Mesenchymal stem cell (in vitro differentiated cells and primary cell): Measurements from ENCODE around the gene GET4.
A peak's percentile ranks its signal among the peaks of the same experiment; 100 is the strongest.

Experiments used
- DNase-seq: peaks from one replicate; pipeline ENCODE4 v3.0.0-alpha.2; 2013
- H2AFZ ChIP-seq: one replicate; pipeline ENCODE4 v1.6.1; 2013; ENCODE audit warnings: low read depth, mild to moderate bottlenecking, control low read depth, inconsistent platforms, low read length, moderate library complexity
- H2AK5ac ChIP-seq: 2 replicates; pipeline ENCODE4 v1.6.1; 2013; ENCODE audit warnings: low read length, moderate library complexity, mild to moderate bottlenecking, inconsistent platforms; ENCODE audit not compliant: severe bottlenecking
- H2BK120ac ChIP-seq: one replicate; pipeline ENCODE4 v1.6.1; 2013; ENCODE audit warnings: low read depth, mild to moderate bottlenecking, inconsistent platforms, low read length, moderate library complexity
- H2BK12ac ChIP-seq, 2 experiments: one replicate each; pipeline ENCODE4 v1.6.1; 2013; ENCODE audit warnings: inconsistent platforms in 2 of 2, low read length in 2 of 2, mild to moderate bottlenecking in 2 of 2, moderate library complexity in 2 of 2, control low read depth in 1 of 2
- H2BK15ac ChIP-seq: one replicate; pipeline ENCODE4 v1.6.1; 2013; ENCODE audit warnings: mild to moderate bottlenecking, low read depth, inconsistent platforms; ENCODE audit not compliant: poor library complexity, severe bottlenecking
- H2BK5ac ChIP-seq: 2 replicates; pipeline ENCODE4 v1.6.1; 2013; ENCODE audit warnings: low read depth, mild to moderate bottlenecking, low read length, control low read depth, inconsistent platforms; ENCODE audit not compliant: poor library complexity, severe bottlenecking
- H3K14ac ChIP-seq, 2 experiments: one replicate each; pipeline ENCODE4 v1.6.1; 2013; ENCODE audit warnings: inconsistent platforms in 2 of 2, low read length in 2 of 2, control low read depth in 1 of 2, mild to moderate bottlenecking in 1 of 2, moderate library complexity in 1 of 2
- H3K18ac ChIP-seq, 2 experiments: one replicate each; pipeline ENCODE4 v1.6.1; 2013; ENCODE audit warnings: inconsistent platforms in 2 of 2, low read length in 2 of 2, control low read depth in 1 of 2, low read depth in 1 of 2, mild to moderate bottlenecking in 1 of 2
- H3K23ac ChIP-seq, 2 experiments: one replicate each; pipeline ENCODE4 v1.6.1; 2013; ENCODE audit warnings: inconsistent platforms in 2 of 2, low read length in 2 of 2, mild to moderate bottlenecking in 2 of 2, moderate library complexity in 2 of 2, control low read depth in 1 of 2
- H3K27ac ChIP-seq: 2 replicates; pipeline ENCODE4 v1.5.1; 2013; ENCODE audit warnings: mild to moderate bottlenecking, moderate library complexity, low read length, control low read depth, inconsistent platforms; ENCODE audit not compliant: poor library complexity, severe bottlenecking
- H3K27me3 ChIP-seq, 2 experiments: 2 replicates each; pipeline versions ENCODE4 v1.6.1 to v1.7.0; 2013; ENCODE audit warnings: low read length in 2 of 2, mild to moderate bottlenecking in 2 of 2, moderate library complexity in 2 of 2, control low read depth in 1 of 2, inconsistent platforms in 1 of 2; ENCODE audit not compliant: control insufficient read depth in 1 of 2, insufficient read depth in 1 of 2
- H3K36me3 ChIP-seq, 2 experiments: 2 replicates each; pipeline versions ENCODE4 v1.6.1 to v1.7.0; 2013; ENCODE audit warnings: low read length in 2 of 2, control low read depth in 1 of 2, inconsistent platforms in 1 of 2, low read depth in 1 of 2, mild to moderate bottlenecking in 1 of 2; ENCODE audit not compliant: insufficient read depth in 2 of 2, control insufficient read depth in 1 of 2
- H3K4ac ChIP-seq, 2 experiments: one replicate each; pipeline ENCODE4 v1.6.1; 2013; ENCODE audit warnings: inconsistent platforms in 2 of 2, low read length in 2 of 2, mild to moderate bottlenecking in 2 of 2, moderate library complexity in 2 of 2, control low read depth in 1 of 2, low read depth in 1 of 2
- H3K4me1 ChIP-seq: 2 replicates; pipeline ENCODE4 v1.6.1; 2013; ENCODE audit warnings: low read depth, low read length, control low read depth; ENCODE audit not compliant: control insufficient read depth, insufficient read depth
- H3K4me2 ChIP-seq: 2 replicates; pipeline ENCODE4 v1.6.1; 2013; ENCODE audit warnings: low read length, mild to moderate bottlenecking, inconsistent platforms; ENCODE audit not compliant: poor library complexity, severe bottlenecking
- H3K4me3 ChIP-seq, 2 experiments: 2 replicates each; pipeline versions ENCODE4 v1.5.1 to v1.7.0; 2013; ENCODE audit warnings: low read length in 2 of 2, mild to moderate bottlenecking in 2 of 2, control low read depth in 1 of 2, low read depth in 1 of 2; ENCODE audit not compliant: insufficient read depth in 1 of 2
- H3K79me1 ChIP-seq: replicated peaks from 2 replicates; pipeline ENCODE4 v1.6.1; 2013; ENCODE audit warnings: mild to moderate bottlenecking, control low read depth, low read length, inconsistent platforms; ENCODE audit not compliant: poor library complexity, severe bottlenecking
- H3K9ac ChIP-seq: 2 replicates; pipeline ENCODE4 v1.7.0; 2013; ENCODE audit warnings: mild to moderate bottlenecking, low read length, moderate library complexity
- H3K9me3 ChIP-seq: 2 replicates; pipeline ENCODE4 v1.7.0; 2013; ENCODE audit warnings: mild to moderate bottlenecking, low read length; ENCODE audit not compliant: control insufficient read depth
- H4K8ac ChIP-seq: one replicate; pipeline ENCODE4 v1.6.1; 2013; ENCODE audit warnings: inconsistent platforms, mild to moderate bottlenecking, low read length, moderate library complexity
- H4K91ac ChIP-seq: one replicate; pipeline ENCODE4 v1.6.1; 2013; ENCODE audit warnings: mild to moderate bottlenecking, low read length, inconsistent platforms
- WGBS: methylation state at CpG from one replicate; pipeline ENCODE4 v1.1.7; 2013; ENCODE audit warnings: mixed read lengths; 5-methylcytosine and 5-hydroxymethylcytosine counted together

The GET4 gene

DNA sequence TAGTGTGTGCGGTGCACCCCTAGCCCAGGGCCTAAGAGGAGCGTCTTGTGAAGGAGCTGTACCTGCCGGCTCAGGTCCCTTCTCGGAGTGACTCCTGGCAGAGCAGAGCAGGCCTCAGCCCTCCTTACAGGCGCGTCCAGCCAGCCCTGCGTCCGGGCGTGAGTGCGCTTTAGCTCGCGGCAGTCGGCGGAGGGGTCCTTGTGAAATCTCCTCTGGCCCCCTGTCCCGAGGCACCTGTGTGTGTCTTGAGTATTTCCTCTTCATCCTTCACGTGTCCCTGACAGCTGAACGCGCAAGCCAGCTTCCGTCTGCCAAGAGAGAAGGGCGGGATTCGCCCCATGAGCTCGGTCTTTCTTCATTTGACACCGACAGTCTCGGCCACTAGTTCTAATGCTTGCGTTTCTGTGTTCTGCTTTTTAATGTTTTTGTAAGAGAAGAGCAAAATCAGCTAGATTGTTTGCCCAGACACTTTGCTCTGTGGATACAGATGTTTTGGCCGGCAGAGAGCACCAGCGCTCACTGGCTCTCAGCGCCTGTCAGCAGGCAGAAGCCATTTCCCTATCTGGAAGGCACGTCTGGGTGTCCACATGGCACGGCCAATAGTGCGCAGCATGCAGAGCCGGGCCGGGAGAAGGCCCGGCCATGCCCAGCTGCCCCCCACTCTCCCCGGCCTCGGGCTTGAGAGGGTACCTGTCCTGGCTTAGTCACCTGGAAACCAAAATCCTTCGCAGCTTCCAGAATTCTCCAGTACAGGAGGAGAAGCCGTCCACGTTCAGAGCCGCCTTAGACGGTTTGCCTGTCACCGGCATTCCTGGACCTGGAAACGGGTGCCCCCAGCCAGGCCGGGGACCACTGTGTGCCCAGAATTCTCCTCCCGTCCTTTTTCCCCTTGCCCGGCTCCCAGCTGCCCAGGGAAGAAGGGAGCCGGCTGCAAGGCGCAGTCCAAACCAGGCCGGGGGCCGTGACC lies 7.0 kb downstream of the GET4 start:
- H3K27me3 ChIP-seq, result no peaks in the 10 kb centered on the region
- no peak overlapping the region for H2AFZ ChIP-seq

GRCh38 chr7:884191-885003 lies 8.0 kb downstream of the GET4 start:
- H4K91ac ChIP-seq, result no peak overlapping the region
- no peak overlapping the region for H3K9ac ChIP-seq
- H2BK5ac ChIP-seq, result no peak overlapping the region
- DNase-seq, result no peak
- peaks cover 29 to 57% of the 10 kb centered on the region in 2 experiments for H3K36me3 ChIP-seq
- no peak overlapping the region for H2AFZ ChIP-seq
- WGBS, result 93% methylated on average over 29 of the region's 31 CpGs
- no peak overlapping the region for H3K14ac ChIP-seq
- H2BK120ac ChIP-seq, result no peak overlapping the region
- no peak overlapping the region for H2AK5ac ChIP-seq
- H2BK15ac ChIP-seq, result no peak overlapping the region
- H3K9me3 ChIP-seq, result no peaks in the 10 kb centered on the region
- no peak overlapping the region for H3K23ac ChIP-seq
- no peak overlapping the region for H3K27ac ChIP-seq
- H3K4me1 ChIP-seq, result peaks cover 21% of the 10 kb centered on the region
- peaks cover 44% of the 10 kb centered on the region for H3K79me1 ChIP-seq
- H3K27me3 ChIP-seq, result no peaks in the 10 kb centered on the region
- no peak overlapping the region for H3K18ac ChIP-seq
- H4K8ac ChIP-seq, result no peak overlapping the region
- no peak overlapping the region for H2BK12ac ChIP-seq
- H3K4ac ChIP-seq, result no peak overlapping the region
- no peak overlapping the region for H3K4me2 ChIP-seq
- H3K4me3 ChIP-seq, result no peak overlapping the region

More for the DNA sequence above, 7.0 kb downstream of the GET4 start:
- H3K27ac ChIP-seq, result no peak overlapping the region
- H2AK5ac ChIP-seq, result no peak overlapping the region
- H3K9ac ChIP-seq, result peak overlapping the region; percentile 1
- no peak for DNase-seq
- no peak overlapping the region for H4K91ac ChIP-seq
- no peak overlapping the region for H3K18ac ChIP-seq
- no peaks in the 10 kb centered on the region for H3K9me3 ChIP-seq
- no peak overlapping the region for H2BK120ac ChIP-seq
- no peak overlapping the region for H3K23ac ChIP-seq
- H4K8ac ChIP-seq, result no peak overlapping the region
- no peak overlapping the region for H3K4ac ChIP-seq
- H3K4me2 ChIP-seq, result no peak overlapping the region
- peaks cover 19 to 51% of the 10 kb centered on the region in 2 experiments for H3K36me3 ChIP-seq
- peaks cover 34% of the 10 kb centered on the region for H3K79me1 ChIP-seq
- H3K4me3 ChIP-seq, result no peak overlapping the region
- H2BK12ac ChIP-seq, result no peak overlapping the region
- no peak overlapping the region for H2BK15ac ChIP-seq
- H2BK5ac ChIP-seq, result no peak overlapping the region
- peaks cover 26% of the 10 kb centered on the region for H3K4me1 ChIP-seq
- no peak overlapping the region for H3K14ac ChIP-seq
- WGBS, result 94% methylated on average over 50 of the region's 50 CpGs

GRCh38 chr7:885261-885892 lies 9.0 kb downstream of the GET4 start:
- Histone ChIP-seq H3K27me3 (no peaks in the 10 kb centered on the region), H2AFZ (no peak overlapping the region), H2AK5ac (no peak overlapping the region), H3K9ac (no peak overlapping the region), H2BK5ac (no peak overlapping the region), H2BK15ac (no peak overlapping the region), H3K9me3 (no peaks in the 10 kb centered on the region), H2BK120ac (no peak overlapping the region), H3K27ac (no peak overlapping the region), H3K4ac (no peak overlapping the region), H3K23ac (peak overlapping the region in 1 of 2 experiments; percentile 23), H3K4me1 (peaks cover 20% of the 10 kb centered on the region), H2BK12ac (no peak overlapping the region), H4K91ac (no peak overlapping the region), H4K8ac (no peak overlapping the region), H3K4me2 (no peak overlapping the region), H3K4me3 (no peak overlapping the region), H3K79me1 (peaks cover 47% of the 10 kb centered on the region), H3K14ac (no peak overlapping the region), H3K36me3 (peaks cover 29 to 61% of the 10 kb centered on the region in 2 experiments), H3K18ac (no peak overlapping the region)
- DNase-seq, result no peak
- WGBS, result 95% methylated on average over 25 of the region's 25 CpGs
